ENCODE measurements around the gene WBP2.

GRCh38 chr17:75845933-75846691 is 9.0 kb downstream of the WBP2 start:
- TF ChIP-seq, protein P1, sequence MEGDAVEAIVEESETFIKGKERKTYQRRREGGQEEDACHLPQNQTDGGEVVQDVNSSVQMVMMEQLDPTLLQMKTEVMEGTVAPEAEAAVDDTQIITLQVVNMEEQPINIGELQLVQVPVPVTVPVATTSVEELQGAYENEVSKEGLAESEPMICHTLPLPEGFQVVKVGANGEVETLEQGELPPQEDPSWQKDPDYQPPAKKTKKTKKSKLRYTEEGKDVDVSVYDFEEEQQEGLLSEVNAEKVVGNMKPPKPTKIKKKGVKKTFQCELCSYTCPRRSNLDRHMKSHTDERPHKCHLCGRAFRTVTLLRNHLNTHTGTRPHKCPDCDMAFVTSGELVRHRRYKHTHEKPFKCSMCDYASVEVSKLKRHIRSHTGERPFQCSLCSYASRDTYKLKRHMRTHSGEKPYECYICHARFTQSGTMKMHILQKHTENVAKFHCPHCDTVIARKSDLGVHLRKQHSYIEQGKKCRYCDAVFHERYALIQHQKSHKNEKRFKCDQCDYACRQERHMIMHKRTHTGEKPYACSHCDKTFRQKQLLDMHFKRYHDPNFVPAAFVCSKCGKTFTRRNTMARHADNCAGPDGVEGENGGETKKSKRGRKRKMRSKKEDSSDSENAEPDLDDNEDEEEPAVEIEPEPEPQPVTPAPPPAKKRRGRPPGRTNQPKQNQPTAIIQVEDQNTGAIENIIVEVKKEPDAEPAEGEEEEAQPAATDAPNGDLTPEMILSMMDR (IDR thresholded peaks at IDR 0.05 in 8 of 11, conservative IDR thresholded peaks at IDR 0.05 in 3 of 11) = peak in 1 of 11 experiments; percentile 22
- TF ChIP-seq POLR2A (IDR thresholded peaks at IDR 0.05) (no peak), POLR2AphosphoS5 (IDR thresholded peaks at IDR 0.05) (peak; percentile 57 to 78 (median 74))

Measured in spleen (tissue), 7 donors.